Measurements from ENCODE around the gene SH2D3C. TPM values are rescaled to one million over a fixed set of nuclear protein-coding genes. Genes with fewer than 3 reads are reported as not detected.

SH2D3C gene
- total RNA-seq, 1 experiment from 2014 or later = 0.79 TPM

- peaks cover 8% of the 10 kb centered on the region; the same call in 1 of the 2 replicates for H3K27me3 ChIP-seq (ENCODE audit: insufficient read depth, low read depth)
- ChIA-PET POLR2A (ENCODE audit: unreplicated experiment) (no interaction called here), CTCF (no interaction called here)
- intact Hi-C loops (cut with micrococcal nuclease; ENCODE audit: unreplicated experiment) = no loop called here
- H3K9me2 ChIP-seq (ENCODE audit: insufficient read depth) = no peaks in the 10 kb centered on the region
- no peaks in the 10 kb centered on the region for H4K20me1 ChIP-seq (ENCODE audit: insufficient read depth)
- H3K4me3 ChIP-seq = no peak overlapping the region
- no peak overlapping the region for H3K4me2 ChIP-seq
- H3K27ac ChIP-seq = no peak overlapping the region
- peaks cover 14% of the 10 kb centered on the region; the same call in 1 of the 2 replicates for H3F3A ChIP-seq (ENCODE audit: insufficient read depth, low read depth)
- no peaks in the 10 kb centered on the region for H3K4me1 ChIP-seq (replicated peaks; ENCODE audit: insufficient read depth)
- TF ChIP-seq EZH2 (IDR thresholded peaks at IDR 0.05; ENCODE audit: low read depth) (no peak), CTCF (conservative IDR thresholded peaks at IDR 0.05) (no peak)
- H2AFZ ChIP-seq = no peak overlapping the region
- DNase-seq = no peak
- no peaks in the 10 kb centered on the region for H3K9me3 ChIP-seq (ENCODE audit: insufficient read depth, low read depth)
- no peaks in the 10 kb centered on the region for H3K79me2 ChIP-seq (ENCODE audit: low read depth)
- no peaks in the 10 kb centered on the region for H3K36me3 ChIP-seq (ENCODE audit: low read depth)
- BruUV-seq (replicated peaks) = no TSS peak
Measured at GRCh38 chr9:127776924-127777289, 1.6 kb downstream of the SH2D3C start.

DNA sequence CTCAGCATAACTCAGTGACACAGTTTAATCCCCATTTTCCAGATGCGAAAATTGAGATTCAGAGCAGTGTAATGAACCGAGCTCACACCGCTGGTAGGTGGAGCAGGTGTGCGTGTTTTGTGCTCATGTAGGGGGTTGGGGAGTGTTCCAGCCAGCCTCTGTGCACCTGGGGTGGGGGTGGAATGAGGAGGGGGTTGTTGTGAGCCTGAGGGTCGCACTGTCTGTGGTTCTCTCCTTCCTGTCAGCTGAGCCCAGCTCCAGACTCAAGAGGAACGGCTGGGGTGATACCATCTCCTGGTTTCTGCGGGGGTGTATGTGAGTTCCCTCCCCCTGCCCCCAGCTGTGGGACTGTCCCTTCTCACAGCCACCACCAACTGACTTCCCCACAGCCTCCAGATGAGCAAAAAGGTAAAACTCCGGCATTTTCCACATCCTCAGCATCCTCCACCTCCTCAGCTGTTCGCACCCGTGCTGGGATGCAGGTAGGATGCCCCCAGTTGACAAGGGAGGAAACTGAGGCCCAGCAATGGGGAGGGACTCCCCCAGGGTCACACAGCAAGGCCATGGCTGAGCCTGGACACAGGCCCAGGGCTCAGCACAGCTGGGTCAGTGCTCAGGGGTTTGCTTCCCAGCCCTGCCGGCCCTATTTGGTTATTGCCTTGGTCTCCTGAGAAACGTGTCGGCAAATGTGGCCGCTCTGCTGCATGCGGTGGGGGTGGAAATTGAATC lies 2.1 kb downstream of the SH2D3C start:
- Histone ChIP-seq H2AFZ (no peak overlapping the region), H3K4me3 (no peak overlapping the region), H3K27me3 (ENCODE audit: insufficient read depth, low read depth) (peaks cover 8% of the 10 kb centered on the region; the same call in 1 of the 2 replicates), H4K20me1 (ENCODE audit: insufficient read depth) (no peaks in the 10 kb centered on the region), H3F3A (ENCODE audit: insufficient read depth, low read depth) (peaks cover 19% of the 10 kb centered on the region; the same call in 1 of the 2 replicates), H3K36me3 (ENCODE audit: low read depth) (no peaks in the 10 kb centered on the region), H3K9me2 (ENCODE audit: insufficient read depth) (no peaks in the 10 kb centered on the region), H3K4me2 (no peak overlapping the region), H3K79me2 (ENCODE audit: low read depth) (no peaks in the 10 kb centered on the region), H3K27ac (no peak overlapping the region), H3K4me1 (replicated peaks; ENCODE audit: insufficient read depth) (no peaks in the 10 kb centered on the region; the same call in 1 of the 2 replicates), H3K9me3 (ENCODE audit: insufficient read depth, low read depth) (no peaks in the 10 kb centered on the region)
- no TSS peak for BruUV-seq (replicated peaks)
- DNase-seq = no peak
- intact Hi-C loops (cut with micrococcal nuclease; ENCODE audit: unreplicated experiment) = no loop called here
- POLR2A ChIA-PET (ENCODE audit: unreplicated experiment) = no interaction called here
- TF ChIP-seq CTCF (conservative IDR thresholded peaks at IDR 0.05) (no peak), EZH2 (IDR thresholded peaks at IDR 0.05; ENCODE audit: low read depth) (no peak)
- CTCF ChIA-PET = no interaction called here

- ChIA-PET CTCF (no interaction called here), POLR2A (ENCODE audit: unreplicated experiment) (no interaction called here)
- peaks cover 8% of the 10 kb centered on the region; the same call in 1 of the 2 replicates for H3K27me3 ChIP-seq (ENCODE audit: insufficient read depth, low read depth)
- H3K4me2 ChIP-seq = no peak overlapping the region
- intact Hi-C loops (cut with micrococcal nuclease; ENCODE audit: unreplicated experiment) = no loop called here
- H3K9me2 ChIP-seq (ENCODE audit: insufficient read depth) = no peaks in the 10 kb centered on the region
- H3K36me3 ChIP-seq (ENCODE audit: low read depth) = no peaks in the 10 kb centered on the region
- H3K4me3 ChIP-seq = no peak overlapping the region
- no peaks in the 10 kb centered on the region for H3K9me3 ChIP-seq (ENCODE audit: insufficient read depth, low read depth)
- no peak for TF ChIP-seq CTCF (conservative IDR thresholded peaks at IDR 0.05)
- TF ChIP-seq EZH2 (IDR thresholded peaks at IDR 0.05; ENCODE audit: low read depth) = no peak
- H3K4me1 ChIP-seq (replicated peaks; ENCODE audit: insufficient read depth) = peaks cover 7% of the 10 kb centered on the region
- no TSS peak for BruUV-seq (replicated peaks)
- no peaks in the 10 kb centered on the region for H4K20me1 ChIP-seq (ENCODE audit: insufficient read depth)
- no peak for DNase-seq
- H3K27ac ChIP-seq = no peak overlapping the region
- H2AFZ ChIP-seq = no peak overlapping the region
- peaks cover 14% of the 10 kb centered on the region; the same call in 1 of the 2 replicates for H3F3A ChIP-seq (ENCODE audit: insufficient read depth, low read depth)
- no peaks in the 10 kb centered on the region for H3K79me2 ChIP-seq (ENCODE audit: low read depth)
Measured at GRCh38 chr9:127773981-127774380, 4.5 kb downstream of the SH2D3C start.
